ENCODE measurements around the gene ABI3.
A peak's percentile ranks its signal among the peaks of the same experiment; 100 is the strongest.

The ABI3 gene

DNA sequence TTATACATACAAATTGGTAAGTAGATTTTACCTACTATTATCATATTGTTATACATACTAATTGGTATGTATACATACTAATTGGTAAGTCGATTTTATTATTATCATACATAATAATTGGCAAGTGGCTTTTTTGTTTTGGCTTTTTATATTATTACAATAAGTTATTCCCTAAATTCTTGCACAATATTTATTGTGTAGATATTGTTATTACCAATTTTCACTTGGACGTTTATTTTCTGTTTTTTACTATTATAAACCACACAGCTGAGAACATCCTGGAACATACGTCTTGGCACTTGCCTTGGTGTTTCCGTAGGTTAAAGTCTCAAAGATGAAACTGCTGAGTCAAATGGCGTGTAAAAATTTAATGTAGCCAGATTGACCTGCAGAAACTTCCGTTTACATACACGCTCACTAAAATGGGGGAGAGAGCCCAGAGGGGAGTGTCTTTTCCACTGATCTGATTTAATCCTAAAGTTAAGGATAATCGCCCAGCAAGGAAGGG lies 19.0 kb upstream of the ABI3 start:
- TF ChIP-seq, protein P1, sequence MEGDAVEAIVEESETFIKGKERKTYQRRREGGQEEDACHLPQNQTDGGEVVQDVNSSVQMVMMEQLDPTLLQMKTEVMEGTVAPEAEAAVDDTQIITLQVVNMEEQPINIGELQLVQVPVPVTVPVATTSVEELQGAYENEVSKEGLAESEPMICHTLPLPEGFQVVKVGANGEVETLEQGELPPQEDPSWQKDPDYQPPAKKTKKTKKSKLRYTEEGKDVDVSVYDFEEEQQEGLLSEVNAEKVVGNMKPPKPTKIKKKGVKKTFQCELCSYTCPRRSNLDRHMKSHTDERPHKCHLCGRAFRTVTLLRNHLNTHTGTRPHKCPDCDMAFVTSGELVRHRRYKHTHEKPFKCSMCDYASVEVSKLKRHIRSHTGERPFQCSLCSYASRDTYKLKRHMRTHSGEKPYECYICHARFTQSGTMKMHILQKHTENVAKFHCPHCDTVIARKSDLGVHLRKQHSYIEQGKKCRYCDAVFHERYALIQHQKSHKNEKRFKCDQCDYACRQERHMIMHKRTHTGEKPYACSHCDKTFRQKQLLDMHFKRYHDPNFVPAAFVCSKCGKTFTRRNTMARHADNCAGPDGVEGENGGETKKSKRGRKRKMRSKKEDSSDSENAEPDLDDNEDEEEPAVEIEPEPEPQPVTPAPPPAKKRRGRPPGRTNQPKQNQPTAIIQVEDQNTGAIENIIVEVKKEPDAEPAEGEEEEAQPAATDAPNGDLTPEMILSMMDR (IDR thresholded peaks at IDR 0.05) = no peak
- DNase-seq (ENCODE audit: low spot score) = no peak
- Histone ChIP-seq H3K27ac (peak overlapping the region; percentile 99), H3K4me3 (peak overlapping the region; percentile 88)

DNA sequence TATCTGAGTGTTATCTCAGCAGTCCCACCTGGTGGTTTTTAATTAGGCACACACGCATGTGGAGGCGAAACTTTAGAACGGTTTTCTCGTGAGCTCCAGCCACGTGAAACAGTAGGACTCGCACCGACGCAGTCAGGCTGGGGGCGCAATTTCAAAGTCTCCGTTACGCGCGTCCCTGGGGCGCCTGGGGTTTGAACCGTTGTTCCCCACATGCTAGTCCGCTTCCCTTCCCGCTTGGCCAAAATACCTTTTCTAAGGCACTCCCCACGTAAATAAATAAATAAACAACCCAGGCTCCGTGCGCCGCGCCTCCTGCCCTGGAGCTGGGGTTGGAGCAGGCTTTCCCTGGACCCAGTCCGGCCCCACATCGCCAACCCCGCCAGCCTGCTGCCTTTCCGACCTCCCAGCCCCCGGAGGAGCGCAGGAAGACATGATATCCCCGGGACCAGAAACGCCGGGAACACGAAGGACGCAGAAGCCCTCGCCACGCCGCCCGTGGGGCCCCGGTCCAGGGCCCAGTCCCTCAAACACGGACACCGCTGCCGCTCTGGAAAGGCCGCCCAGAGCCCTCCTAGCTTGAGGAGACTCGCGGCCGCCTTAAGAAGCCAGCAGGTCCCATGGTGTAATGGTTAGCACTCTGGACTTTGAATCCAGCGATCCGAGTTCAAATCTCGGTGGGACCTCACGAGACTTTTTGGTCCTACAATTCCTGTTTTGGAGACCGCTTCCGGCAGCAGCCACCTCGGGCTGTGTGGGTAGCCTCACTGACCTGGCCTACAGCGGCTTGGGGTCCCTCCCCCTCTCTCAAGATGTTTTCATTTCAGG lies 18.4 kb upstream of the ABI3 start:
- TF ChIP-seq, protein P1 (IDR thresholded peaks at IDR 0.05) = peak; percentile 5
- Histone ChIP-seq H3K27ac (peak overlapping the region; percentile 99), H3K4me3 (peak overlapping the region; percentile 88)
- peak; percentile 98 for DNase-seq (ENCODE audit: low spot score)

DNA sequence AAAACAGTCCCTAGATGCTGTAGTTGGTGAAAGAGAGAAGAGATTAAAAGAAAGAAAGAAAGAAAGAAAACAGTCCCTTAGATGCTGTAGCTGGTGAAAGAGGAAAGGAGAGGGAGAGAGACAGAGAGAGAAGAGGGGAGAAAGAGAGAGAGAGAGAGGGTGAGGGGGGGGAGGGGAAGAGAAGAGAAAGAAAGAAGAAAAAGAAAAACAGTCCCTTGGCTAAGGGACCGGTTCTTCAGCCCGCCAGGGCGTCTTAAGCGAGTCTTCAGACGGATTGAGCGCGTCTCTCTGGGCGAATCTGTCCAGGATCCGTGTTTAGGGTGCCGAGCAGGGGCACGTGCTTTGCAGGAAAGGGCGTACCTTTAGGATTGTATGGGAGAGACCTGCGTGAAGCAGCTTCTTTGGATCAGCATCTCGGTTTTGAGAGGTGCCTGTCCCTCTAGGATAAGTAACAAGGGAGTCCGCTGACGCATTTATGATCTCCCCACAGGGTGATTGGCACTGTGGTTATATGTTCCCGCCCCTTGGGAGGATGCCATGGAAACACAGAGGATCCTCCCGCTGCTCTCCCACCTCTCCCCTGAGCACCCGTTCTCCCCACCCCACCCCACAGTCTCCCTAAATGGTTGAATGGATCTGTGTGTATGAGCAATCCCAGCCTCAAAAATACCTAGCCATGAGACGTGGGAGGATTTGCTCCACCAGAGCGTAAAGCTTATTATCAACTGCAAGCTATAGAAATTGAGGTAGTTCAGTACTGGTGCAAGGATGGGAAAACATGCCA lies 16.8 kb upstream of the ABI3 start:
- TF ChIP-seq, protein P1 (IDR thresholded peaks at IDR 0.05) = no peak
- no peak for DNase-seq (ENCODE audit: low spot score)
- peak overlapping the region; percentile 88 for H3K4me3 ChIP-seq
- peak overlapping the region; percentile 50 to 99 for H3K27ac ChIP-seq

DNA sequence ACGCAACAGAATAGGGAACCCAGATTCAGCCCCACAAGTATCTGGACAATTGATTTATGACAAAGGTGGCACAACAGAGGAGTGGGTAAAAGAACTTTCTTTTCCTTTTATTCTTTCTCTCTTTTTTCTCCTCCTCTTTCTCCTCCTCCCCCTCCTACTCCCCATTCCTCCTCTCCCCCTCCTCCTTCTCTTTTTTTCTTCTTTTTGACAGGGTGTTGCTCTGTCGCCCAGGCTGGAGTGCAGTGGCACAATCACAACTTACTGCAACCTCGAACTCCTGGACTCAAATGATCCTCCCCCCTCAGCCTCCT lies 16.3 kb upstream of the ABI3 start:
- DNase-seq (ENCODE audit: low spot score) = no peak
- H3K4me3 ChIP-seq = peak overlapping the region; percentile 88
- TF ChIP-seq, protein P1 (IDR thresholded peaks at IDR 0.05) = no peak
- H3K27ac ChIP-seq = peak overlapping the region in 1 of 2 donors; percentile 50

DNA sequence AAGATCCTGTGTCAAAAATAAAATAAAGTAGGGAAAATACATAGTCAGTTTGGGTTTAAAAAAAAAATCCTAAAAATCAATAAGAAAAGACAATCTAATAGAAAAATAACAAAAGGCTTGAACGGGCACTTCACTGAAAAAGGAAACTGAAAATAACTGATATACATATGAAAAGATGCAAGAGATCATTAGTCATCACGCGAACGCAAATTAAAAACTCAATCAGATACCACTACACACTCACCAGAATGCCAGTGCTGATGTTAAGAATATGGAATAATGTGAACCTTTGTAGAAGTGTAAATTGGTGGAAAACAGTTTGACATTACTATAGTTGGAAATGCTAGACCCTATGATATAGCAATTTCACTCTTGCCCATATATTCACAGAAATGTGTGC lies 14.8 kb upstream of the ABI3 start:
- H3K27ac ChIP-seq = no peak overlapping the region
- TF ChIP-seq, protein P1 (IDR thresholded peaks at IDR 0.05) = no peak
- DNase-seq (ENCODE audit: low spot score) = no peak
- H3K4me3 ChIP-seq = no peak overlapping the region

DNA sequence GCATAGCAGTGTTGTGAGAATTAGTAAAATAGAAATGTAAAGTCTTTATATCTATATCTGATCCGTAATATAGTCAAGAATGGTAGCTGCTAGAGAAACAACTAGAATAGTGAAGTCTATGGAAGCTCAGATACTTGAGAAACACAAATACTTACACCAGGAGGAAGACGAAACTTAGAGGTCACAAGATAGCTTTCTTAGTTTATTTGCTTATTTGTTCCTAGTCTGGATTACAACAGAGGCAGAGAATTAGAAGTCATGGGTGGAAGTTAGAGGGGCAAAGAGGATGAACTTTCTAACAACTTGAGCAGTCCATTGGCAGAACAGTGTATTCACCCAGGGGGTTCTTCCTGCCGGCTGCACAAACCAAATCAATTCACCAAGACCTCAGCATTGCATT lies 14.0 kb upstream of the ABI3 start:
- Histone ChIP-seq H3K27ac (no peak overlapping the region), H3K4me3 (no peak overlapping the region)
- DNase-seq (ENCODE audit: low spot score) = no peak
- TF ChIP-seq, protein P1 (IDR thresholded peaks at IDR 0.05) = no peak
